HTR-8/SVneo (cell line): ENCODE results near the gene KRT20.
"Not testable (repeated sequence)": the region's sequence is repeated elsewhere in the genome, so short reads cannot be mapped to it uniquely, and the experiment has no call there.

ENCODE experiments used
- DNase-seq: peaks from one replicate; pipeline ENCODE4 v3.0.0; 2011; ENCODE audit warnings: low spot score, mixed read lengths; ENCODE audit not compliant: insufficient read length
- FAIRE-seq: peaks from 2 replicates; lab custom pipeline; 2011; peaks lifted over from hg19 to GRCh38; lab: Jason Lieb, UNC

The KRT20 gene

DNA sequence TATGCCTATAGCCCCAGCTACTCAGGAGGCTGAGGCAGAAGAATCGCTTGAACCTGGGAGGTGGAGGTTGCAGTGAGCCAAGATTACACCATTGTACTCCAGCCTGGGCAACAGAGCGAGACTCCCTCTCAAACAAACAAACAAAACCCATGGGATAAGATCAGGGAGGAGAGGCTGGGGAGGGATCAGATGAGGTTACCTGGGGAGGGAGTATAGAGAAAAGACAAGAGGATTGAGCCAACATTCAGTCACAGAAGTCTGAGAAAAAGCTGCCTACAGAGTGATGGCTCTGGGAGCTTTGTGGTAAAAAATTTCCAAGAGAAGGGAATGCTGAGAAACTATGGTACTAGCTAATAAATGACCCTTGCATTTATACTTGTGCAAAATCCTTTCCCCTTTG lies 26.4 kb downstream of the KRT20 start:
- FAIRE-seq, DNase-seq: not testable (repeated sequence)

DNA sequence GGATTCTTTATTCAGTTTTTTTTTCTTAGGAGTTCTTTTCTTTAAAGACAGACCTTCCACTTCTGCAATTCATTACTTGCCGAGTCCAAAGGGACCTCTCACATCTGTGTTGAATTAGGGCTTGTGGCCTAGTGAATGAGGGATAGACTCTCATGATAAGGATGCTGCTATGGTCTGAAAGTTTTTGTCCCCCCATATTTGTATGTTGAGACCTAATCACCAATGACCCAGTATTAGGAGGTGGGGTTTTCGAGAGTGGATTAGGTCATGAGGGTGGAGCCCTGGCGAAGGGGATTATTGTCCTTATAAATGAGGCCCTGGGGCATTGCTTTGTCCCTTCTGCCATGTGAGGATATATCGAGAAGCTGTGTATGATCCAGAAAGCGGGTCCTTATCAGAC lies 27.5 kb downstream of the KRT20 start:
- no peak for DNase-seq
- FAIRE-seq, result no peak

GRCh38 chr17:40854175-40854814 lies 30.7 kb downstream of the KRT20 start:
- DNase-seq, result peak; percentile 87
- peak; percentile 80 for FAIRE-seq

DNA sequence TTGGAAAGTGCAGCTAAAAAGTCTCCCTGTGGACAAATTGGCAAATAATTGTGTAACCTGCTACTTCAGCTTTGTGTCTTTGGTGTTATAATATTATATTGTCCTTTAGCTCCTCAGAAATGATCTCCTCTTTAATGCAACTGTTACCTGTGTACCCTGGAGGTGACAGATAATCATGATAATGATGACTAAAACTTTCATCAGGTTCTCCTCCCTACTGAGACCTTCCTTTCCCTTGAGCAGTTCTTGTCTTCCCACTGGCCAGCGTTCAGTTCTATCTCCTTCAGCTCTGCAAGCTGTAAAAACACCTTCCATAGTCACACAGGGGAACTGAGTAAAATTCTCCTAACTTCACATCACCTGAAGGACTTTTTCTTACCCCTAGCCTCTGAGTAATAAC lies 32.7 kb downstream of the KRT20 start:
- FAIRE-seq (no peak), DNase-seq (no peak)

DNA sequence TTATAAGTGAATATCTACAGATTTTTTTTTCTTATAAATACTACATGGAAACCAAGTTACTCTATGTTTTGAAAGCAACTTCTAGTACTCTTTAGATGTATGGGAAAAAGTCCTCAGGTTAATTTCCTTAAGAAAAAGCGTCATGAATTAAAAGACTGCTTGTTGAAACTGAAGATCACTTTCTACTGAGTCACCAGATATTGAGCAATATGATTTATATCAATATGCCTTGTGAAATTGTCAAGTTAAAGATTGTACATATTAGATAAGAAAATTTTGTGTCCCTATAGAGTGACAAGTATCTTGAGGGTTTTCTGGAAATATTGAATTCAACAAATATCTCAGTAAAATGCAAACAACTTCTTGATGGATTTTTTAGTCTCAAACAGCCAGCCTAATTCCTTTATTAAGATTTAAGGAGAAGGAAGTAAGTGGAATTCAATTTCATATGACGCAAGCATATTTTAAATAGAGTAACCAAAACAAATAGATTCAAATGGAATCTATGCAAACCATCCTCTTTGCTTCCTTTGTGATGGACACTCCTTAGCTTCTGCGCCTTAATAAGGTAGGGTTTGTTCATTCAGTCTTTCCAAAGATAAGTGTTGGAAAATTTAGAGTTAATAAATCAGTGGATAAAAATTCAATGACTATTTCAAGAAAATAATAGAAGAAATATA lies 34.6 kb downstream of the KRT20 start:
- DNase-seq (no peak), FAIRE-seq (no peak)

DNA sequence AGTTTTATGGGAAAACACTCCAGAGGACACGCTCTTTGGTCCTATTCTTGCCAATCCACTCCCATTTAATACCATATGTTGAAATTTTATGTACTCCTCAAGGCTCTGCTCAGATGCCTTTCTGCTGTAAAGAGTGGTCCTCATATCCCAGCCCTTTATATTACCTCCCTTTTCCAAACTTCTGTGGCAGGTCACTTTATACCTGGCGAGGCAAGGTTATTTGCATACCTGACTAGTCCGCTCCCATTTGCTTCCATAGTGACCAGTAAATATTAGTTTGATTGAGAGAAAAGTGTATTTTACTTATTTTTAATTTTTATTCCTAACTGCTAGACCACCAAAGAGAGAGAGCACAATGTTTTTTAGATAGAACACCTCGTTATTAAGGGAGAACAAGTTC lies 35.3 kb downstream of the KRT20 start:
- DNase-seq (no peak), FAIRE-seq (peak; percentile 46)

DNA sequence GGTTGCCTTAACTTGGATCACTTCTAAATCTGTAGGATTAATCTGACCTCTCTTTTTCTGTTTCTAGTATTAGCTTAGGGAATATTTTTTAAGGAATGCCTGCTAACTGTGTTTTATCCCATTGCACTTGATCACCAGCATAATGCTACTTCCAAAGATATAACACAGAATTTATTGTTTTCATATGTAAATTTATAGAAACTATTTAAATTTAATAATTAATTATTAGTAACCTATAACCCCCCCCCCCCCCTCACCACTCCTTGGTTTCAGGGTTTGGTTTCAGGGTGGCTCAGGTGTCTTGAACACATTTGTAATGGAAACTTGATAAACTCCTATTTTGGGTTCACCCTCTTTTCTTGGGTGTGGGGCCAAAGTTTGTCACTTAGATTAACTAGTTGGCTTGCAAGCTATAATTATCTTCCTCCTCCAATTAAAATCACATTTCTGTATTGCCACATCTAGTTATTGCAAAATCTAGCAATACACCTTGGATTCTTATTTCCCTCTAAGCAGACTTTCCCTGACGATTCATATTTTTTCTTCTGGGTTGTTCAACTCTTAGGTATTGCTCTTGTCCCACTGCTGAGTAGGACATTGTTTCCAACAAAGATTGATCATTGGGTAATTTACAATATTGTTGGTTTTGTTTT lies 36.3 kb downstream of the KRT20 start:
- no peak for FAIRE-seq

DNA sequence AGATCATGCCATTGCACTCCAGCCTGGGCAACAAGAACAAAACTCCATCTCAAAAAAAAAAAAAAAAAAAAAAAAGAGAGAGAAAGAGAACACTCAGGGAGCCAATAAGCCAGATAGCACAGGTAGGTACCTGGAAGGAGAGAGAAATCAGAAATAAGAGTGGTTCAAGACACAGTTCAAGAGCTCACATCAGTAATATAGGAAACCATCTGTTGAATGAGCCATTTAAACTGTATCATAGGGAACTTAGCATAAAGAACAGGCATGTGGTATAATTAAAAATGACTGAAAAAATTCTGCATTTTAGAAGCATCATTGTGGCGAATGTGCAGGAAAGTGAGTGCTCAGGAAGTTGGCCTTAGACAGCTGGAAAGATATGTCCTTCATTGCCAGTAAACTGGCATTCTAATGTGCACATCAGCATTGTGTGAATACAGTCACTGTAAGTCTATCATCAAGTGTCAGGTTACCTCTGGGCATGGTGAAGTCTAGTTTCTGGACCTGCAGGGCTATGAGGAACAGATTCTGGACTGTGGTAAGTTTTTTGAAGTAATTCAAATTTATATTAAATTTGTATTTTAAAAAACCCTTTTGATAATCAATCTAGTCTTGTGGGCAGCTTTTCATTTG lies 38.4 kb downstream of the KRT20 start:
- FAIRE-seq, result peak; percentile 74
- DNase-seq, result peak; percentile 56

More for the DNA sequence above, 36.3 kb downstream of the KRT20 start:
- DNase-seq, result no peak

DNA sequence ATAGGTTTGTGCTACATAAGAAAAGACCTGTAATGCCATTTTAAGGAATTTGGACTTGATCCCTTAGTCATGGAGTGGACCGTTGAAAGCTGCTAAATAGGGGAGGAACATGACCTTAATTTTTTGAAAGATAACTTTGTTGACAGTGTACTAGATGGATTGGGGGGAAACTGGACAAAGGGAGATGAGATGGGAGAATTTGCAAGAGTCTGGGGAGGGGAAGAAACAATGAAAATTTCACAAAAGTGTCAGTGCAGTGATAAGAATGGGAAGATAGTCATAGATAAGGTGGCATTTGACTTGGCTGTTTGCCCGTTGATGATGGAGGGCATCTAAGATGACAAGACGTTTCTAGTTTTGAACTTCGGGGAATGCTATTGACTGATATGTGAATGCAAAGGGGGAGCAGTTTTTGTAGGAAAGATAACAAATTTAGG lies 40.4 kb downstream of the KRT20 start:
- FAIRE-seq (no peak), DNase-seq (no peak)

DNA sequence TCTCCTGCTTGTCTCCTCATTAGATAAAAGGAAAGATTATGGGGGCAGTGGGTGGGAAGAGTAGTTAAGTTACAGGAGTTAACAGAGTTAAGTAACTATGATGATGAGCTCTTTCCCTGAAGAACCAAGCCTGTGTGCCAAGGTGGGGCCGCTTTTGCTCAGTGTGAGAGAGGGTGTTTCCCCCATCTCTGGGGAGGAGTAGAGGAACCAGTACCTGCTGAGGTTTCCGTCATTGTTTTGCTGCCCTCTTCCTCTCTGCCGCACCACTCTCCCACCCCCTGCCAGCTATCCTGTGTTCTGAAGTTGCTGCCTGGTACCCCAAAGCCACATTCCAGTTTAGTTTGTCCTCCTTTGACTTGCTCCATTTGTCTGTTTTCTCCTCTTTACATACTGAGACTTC lies 41.8 kb downstream of the KRT20 start:
- no peak for FAIRE-seq
- no peak for DNase-seq

GRCh38 chr17:40841246-40841645 lies 43.8 kb downstream of the KRT20 start:
- no peak for FAIRE-seq
- DNase-seq, result no peak

- FAIRE-seq, result no peak
- DNase-seq, result no peak
Observed at GRCh38 chr17:40839194-40839593, 45.8 kb downstream of the KRT20 start.

DNA sequence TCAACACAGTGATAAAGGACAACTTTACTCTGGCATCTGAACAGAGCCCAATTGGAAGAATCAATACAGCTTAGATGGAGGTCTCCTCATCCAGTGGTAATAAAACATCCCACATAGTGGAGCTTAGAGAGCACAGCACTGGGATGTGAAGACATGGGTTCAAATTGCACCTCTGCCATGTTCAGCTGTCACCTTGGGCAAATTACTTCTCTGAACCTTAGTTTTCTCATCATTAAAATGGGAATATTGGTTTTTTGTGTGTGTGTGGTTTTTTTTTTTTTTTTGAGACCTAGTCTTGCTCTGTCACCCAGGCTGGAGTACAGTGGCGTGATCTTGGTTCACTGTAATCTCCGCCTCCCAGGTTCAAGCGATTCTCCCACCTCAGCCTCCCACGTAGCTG lies 49.0 kb downstream of the KRT20 start:
- DNase-seq (no peak), FAIRE-seq (peak; percentile 26)

GRCh38 chr17:40833882-40834281 lies 51.2 kb downstream of the KRT20 start:
- FAIRE-seq (no peak), DNase-seq (no peak)

DNA sequence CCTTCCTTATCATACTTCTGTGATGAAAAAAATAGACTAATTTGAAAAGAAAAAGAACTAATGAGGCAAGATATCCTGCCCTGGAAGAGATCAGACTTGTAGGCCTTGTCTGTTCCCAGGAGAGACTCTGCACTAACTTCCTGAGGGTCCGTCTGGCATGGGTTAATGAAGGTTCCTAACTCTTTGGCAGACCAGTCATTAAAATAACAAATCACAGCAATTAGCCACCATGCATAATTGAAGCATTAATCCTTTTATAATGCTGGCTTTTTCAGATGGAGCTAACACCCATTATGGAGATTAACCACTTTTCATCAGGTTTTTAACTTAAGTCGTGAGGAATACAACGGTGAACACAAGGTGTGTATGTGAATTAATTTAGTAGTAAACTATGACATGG lies 52.2 kb downstream of the KRT20 start:
- DNase-seq, result no peak
- no peak for FAIRE-seq

- FAIRE-seq, result no peak
- no peak for DNase-seq
Observed at GRCh38 chr17:40830085-40830776, 54.8 kb downstream of the KRT20 start.

DNA sequence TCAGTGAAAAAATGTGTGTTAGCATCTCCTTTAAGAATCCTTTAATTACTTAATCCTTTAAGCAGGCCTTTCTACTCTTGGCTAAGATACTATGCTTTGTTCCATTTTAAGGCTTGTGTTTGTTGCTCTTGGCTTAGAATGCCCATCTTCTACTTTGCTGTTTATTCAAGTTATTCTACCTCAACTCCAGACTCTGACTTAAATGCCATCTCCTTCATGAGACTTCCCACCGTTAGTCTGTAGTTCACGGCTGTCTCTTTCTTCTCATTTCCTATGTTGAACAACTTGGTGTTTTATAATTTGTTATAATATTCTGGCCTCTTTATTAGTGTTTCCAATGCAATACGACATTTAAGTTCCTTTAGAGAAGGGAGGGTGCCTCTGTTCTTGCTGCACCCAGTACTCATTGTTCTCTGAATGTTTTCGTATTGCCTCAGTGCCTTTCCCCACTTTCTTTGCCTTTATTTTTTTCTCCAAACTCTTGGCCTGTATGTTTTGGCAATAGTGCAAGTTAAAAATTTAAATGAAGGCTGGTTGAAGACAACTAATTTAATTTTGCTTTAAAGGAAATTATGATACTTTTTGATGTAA lies 56.5 kb downstream of the KRT20 start:
- FAIRE-seq, result no peak

DNA sequence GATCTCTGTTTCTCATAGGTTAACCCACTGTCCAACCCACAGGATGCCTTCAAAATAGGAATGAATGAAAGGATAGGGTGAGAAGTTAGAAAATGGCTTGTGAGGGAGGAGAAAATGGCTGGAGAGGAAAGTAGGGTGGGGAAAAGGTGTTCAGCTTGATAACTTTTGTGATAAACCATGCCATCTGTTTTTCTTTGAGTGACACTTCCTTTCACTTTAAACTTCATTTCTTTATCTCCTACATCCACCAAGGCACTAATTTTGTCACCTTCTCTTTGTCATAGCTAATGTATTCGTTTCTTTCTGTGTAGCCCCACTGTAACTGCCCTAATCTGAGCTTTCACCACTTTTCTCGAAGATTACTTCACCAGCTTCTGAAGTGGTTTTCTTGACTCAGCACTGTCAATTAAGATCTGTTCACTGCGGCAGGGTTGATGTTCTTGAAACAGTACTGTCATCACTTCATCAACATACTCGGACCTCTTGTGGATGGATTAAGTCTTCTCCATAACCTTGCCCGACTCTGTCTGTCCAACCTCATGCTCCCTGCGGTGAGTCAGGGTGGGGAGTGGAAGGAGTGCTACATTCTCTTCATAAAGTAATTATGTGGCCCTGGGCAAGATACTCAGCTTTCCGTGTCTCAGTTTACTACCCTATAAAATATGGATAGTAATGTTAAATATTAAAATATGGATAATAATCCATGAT lies 57.1 kb downstream of the KRT20 start:
- peak; percentile 32 for DNase-seq
- FAIRE-seq, result peak; percentile 66

More for the DNA sequence above, 56.5 kb downstream of the KRT20 start:
- DNase-seq, result no peak
